Activated T-helper 1 cell treated with Interleukin-2 at 50 U/mL for 16 hours (primary cell): ENCODE measurements around the gene CYP4A11.
"Not testable (repeated sequence)": the region's sequence is repeated elsewhere in the genome, so short reads cannot be mapped to it uniquely, and the experiment has no call there.

Experiments used
- DNase-seq: peaks from one replicate; pipeline ENCODE4 v3.0.0-alpha.2; 2020; ENCODE audit warnings: low read depth

Gene CYP4A11, protein sequence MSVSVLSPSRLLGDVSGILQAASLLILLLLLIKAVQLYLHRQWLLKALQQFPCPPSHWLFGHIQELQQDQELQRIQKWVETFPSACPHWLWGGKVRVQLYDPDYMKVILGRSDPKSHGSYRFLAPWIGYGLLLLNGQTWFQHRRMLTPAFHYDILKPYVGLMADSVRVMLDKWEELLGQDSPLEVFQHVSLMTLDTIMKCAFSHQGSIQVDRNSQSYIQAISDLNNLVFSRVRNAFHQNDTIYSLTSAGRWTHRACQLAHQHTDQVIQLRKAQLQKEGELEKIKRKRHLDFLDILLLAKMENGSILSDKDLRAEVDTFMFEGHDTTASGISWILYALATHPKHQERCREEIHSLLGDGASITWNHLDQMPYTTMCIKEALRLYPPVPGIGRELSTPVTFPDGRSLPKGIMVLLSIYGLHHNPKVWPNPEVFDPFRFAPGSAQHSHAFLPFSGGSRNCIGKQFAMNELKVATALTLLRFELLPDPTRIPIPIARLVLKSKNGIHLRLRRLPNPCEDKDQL

DNA sequence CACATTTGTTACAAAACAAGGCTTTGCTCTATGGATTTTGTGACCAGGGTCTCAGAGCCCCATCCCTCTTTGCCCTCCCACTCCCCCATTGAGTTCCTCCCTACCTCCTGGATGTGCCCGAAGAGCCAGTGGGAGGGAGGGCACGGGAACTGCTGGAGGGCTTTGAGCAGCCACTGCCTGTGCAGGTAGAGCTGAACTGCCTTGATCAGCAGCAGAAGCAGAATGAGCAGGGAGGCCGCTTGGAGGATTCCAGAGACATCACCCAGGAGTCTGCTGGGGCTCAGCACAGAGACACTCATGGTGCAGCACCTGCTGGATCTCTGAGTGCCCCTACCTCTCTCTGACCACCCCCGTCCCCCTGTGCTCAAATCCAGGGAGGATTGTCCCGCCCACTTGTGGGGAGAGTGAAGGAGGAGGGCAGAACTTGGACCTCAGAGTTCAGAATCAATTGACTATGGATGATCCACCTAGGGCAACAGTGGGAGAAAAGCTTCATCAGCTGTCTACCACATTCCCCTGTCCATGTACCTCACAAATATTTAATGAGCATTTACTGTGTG, at the start of gene CYP4A11:
Gene CYP4A11, minus strand, starts transcription at position 342 of the 560 bp plus-strand sequence. Its CDS starts 43 bp downstream, at position 299.
- no peak for DNase-seq

DNA sequence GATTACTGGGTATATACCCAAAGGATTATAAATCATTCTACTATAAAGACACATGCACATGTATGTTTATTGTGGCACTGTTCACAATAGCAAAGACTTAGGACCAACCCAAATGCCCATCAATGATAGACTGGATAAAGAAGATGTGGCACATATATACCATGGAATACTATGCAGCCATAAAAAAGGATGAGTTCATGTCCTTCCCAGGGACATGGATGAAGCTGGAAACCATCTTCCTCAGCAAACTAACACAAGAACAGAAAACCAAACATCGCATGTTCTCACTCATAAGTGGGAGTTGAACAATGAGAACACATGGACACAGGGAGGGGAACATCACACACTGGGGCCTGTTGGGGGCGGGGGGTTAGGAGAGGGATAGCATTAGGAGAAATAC, 49.3 kb upstream of the CYP4A11 start:
- DNase-seq: not testable (repeated sequence)

DNA sequence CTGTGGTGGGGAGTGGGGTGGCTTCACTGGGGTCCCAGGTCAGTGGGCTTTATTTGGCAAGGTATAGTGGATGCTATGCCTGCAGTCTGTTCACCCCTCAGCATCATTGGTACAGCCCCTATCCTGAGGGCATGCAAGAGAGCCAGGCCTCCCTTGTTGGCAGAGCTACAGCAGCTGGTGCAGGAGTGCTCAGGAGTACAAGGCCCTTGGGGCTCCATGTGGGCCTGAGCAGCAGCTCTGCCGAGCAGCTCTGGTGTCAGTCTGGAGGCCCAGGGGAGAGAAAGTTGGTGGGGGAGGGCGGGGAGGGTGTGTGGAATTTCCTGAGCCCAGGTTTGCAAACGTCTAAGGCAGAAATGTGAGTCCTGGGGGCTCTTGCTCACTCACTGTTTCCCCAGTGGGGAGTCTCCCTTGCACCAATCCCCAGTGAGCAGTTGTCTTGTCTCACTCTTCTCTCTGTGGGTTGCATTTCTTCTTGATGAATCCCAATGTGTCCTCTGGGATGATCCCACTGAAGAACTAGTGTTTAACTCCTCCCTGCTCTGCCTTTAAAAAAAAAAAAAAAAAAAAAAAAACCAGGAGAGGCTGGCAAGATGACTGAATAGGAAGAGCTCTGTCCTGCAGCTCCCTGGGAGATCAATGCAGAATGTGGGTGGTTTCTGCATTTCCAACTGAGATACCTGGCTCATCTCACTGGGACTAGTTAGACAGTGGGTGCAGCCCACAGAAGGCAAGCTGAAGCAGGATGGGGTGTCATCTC, 42.7 kb upstream of the CYP4A11 start:
- DNase-seq: no peak

DNA sequence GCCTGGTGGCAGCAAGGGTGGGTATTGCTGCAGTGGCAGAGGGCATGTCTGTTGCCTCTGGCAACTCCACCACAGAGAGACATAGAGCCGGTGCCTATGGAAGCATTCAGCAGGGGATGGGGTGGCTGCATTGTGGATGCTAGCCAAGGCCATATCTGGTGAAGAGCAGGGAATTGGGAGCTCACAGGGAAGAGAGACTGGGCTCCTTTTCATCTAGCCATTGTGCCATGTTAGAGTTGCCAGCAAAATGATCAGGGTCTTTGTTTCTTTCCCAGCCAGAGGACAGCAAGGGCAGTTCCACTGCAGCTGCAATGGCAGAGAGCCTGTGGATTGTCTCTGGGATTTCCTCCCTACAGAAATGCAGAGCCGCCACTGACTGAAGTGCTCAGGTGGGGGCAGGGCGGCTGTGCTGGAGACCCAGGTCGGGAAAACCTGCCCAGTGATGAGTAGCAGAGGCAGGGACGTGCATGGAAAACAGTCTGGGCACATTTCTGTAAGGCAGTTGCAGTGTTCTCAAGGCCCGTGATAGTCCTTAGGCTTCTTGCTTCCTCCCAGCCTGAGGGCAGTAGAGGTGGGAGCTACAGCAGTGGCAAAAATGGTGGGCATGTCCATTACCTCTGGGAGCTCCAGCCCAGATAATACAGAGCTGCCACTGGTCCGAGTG, 42.0 kb upstream of the CYP4A11 start:
- DNase-seq: no peak

DNA sequence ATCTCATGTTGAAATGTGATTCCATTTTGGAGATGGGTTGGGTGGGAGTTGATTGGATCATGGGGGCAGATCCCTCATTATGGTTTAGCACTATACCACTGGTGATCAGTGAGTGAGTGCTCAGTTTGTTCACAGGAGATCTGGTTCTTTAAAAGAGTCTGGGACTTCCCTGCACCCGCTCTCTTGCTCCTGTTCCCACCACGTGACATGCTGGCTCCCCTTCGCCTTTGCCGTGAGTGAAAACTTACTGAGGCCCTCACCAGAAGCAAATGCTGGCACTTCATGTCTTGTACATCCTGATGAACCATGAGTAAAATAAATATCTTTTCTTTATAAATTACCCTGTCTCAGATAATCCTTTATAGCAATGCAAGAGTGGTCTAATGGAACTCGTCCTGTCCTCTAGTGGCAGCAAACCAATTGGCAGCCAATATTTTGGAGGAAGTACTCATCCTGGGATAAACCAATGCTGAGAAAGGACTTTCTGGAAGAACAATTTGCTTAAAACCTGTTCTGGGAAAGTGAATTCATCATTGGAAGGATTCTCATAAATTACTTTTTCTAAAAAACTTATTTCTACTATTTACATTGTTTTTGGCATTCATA, 27.8 kb upstream of the CYP4A11 start:
- no peak for DNase-seq

DNA sequence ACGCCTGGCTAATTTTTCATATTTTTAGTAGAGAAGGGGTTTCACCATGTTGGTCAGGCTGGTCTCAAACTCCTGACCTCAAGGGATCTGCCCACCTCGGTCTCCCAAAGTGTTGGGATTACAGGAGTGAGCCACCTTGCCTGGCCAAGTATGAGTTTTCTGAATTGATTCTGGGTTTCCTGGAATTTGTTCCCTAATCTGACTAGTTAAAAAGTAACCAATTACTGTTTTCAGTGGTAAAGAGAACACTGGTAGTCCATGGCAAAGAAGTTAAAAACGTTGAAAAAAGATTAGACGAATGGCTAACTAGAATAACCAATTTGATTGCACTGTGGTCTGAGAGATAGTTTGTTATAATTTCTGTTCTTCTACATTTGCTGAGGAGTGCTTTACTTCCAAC, 21.0 kb upstream of the CYP4A11 start:
- DNase-seq: not testable (repeated sequence)

DNA sequence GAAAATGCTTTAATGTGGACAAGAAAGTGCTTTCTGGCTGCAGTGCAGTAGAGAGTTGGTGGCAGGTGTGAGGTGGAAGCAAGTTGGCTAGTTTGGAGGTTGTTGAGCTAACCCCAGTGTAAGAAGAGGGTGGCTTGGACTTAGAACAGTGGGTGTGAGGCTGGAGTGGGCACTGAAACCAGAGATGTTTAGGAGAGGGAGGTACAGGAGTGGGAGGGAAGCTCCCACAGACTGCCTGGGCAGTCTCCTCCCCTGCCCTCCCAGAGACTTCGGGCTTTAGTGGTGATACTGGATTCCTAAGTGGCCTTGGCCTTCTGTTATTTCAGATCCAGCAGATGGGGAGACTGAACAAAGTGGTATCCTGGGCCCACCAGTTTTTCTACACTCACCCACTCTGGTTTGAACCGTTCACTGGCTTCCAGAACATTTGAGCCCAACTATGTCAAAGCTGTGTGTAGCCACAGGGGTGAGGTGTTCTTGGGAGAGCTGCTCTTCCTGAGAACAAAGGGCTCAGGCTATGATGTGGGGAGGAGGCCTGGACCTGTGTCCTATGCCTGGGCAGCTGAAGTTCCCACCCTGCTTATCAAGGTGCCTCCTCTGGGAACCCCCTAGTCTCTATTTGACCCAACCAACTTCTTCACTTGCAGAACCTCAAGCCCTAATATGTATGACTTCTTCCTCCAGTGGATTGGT, 19.9 kb upstream of the CYP4A11 start:
- no peak for DNase-seq

DNA sequence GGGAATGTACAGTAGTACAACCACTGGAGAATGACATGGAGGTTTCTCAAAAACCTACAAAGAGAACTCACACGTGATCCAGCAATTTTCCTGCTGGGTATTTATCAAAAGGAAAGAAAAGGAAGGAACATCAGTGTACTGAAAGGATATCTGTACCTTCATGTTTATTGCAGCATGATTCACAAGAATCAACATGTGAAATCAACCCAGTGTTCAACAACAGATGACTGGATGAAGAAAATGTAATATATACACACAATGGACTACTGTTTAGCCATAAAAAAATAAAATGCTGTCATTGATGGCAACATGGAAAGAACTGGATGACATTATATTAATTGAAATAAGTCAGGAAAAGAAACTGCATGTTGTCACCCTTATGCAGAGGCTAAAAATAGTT, 19.0 kb upstream of the CYP4A11 start:
- no peak for DNase-seq

DNA sequence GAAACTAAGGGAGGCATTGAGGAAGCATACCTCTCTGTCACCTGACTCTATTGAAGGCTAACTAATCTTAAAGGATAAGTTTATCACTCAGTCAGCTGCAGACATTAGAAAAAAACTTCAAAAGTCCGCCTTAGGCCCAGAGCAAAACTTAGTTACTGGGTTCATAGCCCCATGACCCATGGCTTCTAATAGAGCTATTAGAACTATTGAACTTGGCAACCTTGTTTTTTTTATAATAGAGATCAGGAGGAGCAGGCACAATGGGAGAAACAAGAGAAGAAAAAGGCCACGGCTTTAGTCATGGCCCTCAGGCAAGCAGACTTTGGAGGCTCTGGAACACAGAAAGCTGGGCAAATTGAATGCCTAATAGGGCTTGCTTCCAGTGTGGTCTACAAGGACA, 13.8 kb upstream of the CYP4A11 start:
- not testable (repeated sequence) for DNase-seq

DNA sequence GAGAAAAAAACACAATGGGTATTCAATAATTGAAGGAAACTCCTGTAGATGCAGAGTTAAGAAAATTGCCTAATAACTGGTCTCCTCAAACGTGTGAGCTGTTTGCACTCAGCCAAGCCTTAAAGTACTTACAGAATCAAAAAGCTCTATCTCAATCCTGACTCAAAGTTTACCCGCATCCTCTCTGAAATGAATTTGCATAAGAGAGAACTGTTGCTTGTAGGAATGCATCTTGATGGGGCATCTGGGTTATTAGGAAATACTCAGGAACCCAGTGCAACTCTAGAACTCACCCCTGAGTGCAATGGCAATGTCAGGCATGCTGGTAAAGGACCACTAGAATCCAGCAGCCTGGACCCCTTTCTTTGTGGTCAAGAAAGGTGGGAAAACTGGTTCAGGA, 12.6 kb upstream of the CYP4A11 start:
- not testable (repeated sequence) for DNase-seq

DNA sequence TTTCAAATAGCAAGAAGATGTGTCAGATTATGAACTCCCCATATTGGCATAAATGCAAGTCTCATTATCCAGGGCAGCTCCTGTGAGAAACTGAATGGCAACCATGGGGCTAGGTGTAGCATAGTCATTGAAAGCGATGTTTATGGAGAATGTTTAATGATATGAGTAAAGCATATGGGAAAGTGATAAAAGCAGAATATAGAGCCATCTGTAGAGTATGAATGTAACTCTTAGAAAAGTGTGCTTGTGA, 8.1 kb upstream of the CYP4A11 start:
- not testable (repeated sequence) for DNase-seq

DNA sequence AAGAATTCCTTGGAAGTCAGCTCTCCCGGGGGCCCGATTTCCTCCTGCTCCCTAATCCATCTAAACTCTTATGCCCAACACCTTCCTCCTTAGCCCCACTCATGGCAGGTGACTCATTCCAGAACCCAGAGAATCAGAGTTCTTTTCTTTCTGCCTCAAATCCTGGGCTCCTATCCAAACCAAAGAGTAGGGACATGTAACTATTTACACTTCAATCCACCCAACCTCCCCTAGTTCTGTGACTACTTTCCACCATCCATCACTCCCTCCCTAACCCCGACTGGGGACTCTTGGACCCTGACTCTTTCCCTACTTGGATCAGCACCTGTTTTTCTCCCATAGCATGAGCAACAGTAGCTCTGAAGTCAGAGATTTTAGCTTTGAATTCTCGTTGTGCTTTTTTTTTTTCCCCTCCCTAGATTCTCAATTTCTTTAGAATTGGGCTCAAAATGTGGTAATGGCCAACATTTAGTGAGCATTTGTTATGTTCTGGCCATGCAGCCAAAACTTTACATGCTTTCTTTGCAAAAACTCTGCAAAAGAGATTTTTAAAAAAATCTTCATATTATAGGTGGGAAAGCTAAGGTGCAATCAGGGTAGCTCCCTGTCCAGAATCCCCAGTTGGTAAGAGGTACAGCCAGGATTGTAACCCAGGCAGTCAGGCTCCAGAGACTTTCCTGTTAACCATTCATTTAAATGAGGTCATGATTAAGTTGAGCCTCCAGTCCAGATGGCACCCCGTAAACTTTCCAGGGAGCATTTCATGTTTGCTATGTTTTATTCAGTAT, 7.5 kb upstream of the CYP4A11 start:
- no peak for DNase-seq

DNA sequence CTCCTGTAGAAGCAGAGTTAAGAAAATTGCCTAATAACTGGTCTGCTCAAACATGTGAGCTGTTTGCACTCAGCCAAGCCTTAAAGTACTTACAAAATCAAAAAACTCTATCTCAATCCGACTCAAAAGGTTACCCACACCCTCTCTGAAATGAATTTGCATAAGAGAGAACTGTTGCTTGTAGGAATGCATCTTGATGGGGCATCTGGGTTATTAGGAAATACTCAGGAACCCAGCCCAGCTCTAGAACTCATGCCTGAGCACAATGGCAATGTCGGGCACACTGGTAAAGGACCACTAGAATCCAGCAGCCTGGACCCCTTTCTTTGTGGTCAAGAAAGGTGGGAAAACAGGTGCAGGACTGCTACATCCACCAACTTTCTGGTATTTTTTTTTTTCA, 6.4 kb upstream of the CYP4A11 start:
- not testable (repeated sequence) for DNase-seq

DNA sequence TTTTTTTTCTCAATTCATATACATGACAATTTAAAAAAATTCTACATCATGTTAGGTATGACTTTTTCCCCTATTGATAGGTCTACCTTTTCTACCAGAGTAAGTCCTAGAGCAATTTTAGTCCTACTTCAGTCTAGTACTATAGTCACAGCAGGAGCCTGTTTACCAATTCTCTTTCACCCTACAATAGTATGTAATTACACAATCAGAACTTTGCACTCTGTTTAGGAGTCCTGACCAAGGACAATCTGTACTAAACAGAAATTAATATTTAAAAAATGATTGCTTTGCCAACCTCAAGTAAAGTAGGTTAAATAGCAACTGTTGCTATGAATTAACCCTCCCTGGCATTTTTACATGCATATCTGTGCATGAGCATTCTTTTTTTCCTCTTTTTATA, 810 bp upstream of the CYP4A11 start:
- no peak for DNase-seq

DNA sequence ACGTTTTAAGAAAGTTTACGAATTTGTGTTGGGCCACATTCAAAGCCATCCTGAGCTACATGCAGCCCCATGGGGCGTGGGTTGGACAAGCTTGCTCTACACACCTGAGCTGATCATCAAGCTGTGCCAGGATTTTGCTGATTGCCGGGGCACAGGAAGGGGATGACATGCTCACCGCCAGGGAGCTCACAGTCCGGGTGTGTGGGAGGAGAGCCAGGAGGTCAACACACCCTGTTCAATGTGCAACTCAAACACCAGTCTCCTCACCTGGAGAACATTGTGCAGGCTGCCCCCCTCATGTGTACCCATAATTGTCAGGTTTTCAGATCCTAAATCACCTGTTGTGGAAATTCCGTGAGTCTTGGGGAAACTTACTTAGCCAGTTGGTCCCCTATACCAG, 969 bp downstream of the CYP4A11 start:
- no peak for DNase-seq

DNA sequence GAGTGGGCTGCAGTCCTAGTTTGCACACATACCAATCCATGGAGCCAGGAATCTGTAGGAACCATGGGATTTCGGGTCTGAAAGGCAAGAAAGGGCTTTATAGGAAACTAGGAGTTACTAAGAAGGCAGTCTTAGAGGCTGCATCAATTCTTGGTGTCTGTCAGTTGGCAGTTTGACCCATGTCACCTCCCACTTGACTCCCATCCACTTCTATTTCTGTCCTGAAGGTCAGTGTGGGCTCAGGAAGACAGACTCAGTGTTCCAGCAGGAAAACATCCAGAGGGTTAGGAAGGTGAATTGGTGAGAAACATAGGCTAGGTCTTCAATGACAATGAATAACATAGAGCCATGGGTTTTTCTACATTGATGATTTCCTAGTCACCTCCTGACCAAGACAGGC, 4.0 kb downstream of the CYP4A11 start:
- DNase-seq: no peak

DNA sequence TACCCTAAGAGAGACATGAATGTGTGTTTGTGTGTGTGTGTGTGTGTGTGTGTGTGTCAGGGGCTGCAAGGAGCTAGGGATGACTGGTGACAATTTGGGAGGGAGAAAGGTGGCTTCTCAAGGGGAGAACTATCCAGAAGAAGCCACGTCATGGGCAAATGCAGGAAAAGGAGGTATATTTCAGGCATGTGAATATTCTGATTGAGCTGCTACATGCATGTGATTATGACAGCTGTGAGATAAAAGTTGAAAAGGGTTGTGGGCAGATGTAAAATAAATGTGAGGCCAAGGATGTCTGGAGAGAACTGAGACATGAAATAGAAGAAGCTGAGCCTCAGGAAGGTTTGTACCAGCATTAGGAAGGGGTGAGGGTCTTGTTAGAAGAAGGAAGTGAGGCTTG, 4.5 kb downstream of the CYP4A11 start:
- DNase-seq: no peak

DNA sequence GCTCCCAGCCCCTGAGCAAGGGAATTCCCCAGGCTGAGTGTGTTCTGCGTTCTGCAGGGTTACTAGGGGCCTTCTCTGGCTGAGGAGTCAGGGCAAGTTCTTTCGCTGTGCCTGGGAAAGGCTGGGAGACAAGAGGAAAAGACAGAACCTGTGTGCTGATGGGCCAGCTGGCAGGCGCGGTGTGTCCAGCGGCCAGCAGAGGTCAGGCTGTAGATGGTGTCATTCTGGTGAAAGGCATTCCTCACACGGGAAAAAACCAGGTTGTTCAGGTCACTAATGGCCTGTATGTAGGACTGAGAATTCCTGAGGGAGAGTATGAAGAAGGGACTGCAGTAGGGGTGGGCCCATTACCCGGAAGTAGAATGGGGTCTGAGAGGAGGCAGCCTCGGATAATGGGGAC, 6.4 kb downstream of the CYP4A11 start:
- not testable (repeated sequence) for DNase-seq

DNA sequence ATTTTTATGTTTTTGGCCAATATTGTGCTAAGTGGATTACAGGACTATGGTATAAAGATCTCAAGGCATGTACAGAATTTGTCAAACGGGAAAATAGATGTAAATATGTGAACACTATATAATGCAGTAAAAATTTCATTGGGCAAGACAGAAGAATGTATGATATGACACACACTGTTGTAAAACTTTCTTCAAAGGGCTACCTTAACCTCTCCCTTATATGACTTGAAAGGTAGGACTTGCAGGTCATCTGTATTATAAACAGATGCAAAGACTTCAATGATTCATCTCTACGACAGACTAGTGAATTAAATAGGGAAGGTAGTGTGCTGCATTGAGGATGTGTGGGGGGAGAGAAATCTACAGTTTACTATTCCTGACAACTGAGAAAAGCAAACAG, 9.3 kb downstream of the CYP4A11 start:
- DNase-seq: not testable (repeated sequence)

DNA sequence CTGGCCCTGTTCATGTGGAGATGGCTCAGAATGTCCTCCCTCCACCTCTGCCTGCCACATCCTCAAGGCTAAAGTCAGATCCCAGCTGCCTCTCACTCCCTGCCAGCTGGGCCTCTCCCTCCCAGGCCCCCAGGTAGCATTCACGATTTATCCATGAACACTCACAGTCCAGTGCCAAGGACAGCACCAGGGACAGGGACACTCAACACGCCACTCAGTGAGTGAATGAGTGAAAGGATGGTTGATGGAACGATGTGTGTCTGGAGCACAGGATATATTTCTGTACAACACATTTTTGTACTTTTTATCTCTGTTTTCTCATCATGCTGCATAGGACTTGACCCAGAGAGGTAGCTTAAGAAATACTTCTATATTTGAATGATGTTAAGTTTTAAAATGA, 10.1 kb downstream of the CYP4A11 start:
- DNase-seq: no peak
